HEK293 (cell line): ENCODE results near the gene FAM118B.

Experiments used
- PRDM1 ChIP-seq: fragments of 450-650 bp; formaldehyde crosslinking; IDR thresholded peaks from 2 replicates; pipeline ENCODE4; 2016; ENCODE audit warnings: missing biosample characterization, missing genetic modification characterization
- ZBTB8A ChIP-seq: fragments of 450-650 bp; formaldehyde crosslinking; IDR thresholded peaks from 2 replicates; pipeline ENCODE4 v1.5.1; 2016; ENCODE audit warnings: missing biosample characterization, missing genetic modification characterization
- ZNF23 ChIP-seq: fragments of 450-650 bp; formaldehyde crosslinking; IDR thresholded peaks from 2 replicates; pipeline ENCODE4 v1.5.1; 2016; ENCODE audit warnings: missing biosample characterization, missing genetic modification characterization, borderline replicate concordance
- ZNF530 ChIP-seq: fragments of 450-650 bp; formaldehyde crosslinking; IDR thresholded peaks from 2 replicates; pipeline ENCODE4 v1.5.1; 2016; ENCODE audit warnings: low read depth, missing biosample characterization, missing genetic modification characterization
- TF ChIP-seq, protein P1 (sequence below): fragments of 450-650 bp; formaldehyde crosslinking; IDR thresholded peaks from 2 replicates; pipeline ENCODE4 v1.5.1; 2016; ENCODE audit warnings: missing biosample characterization, missing genetic modification characterization
- TF ChIP-seq, protein P2 (sequence below): fragments of 450-650 bp; formaldehyde crosslinking; IDR thresholded peaks from 2 replicates; pipeline ENCODE4 v1.5.1; 2017; ENCODE audit warnings: missing biosample characterization, missing genetic modification characterization

DNA sequence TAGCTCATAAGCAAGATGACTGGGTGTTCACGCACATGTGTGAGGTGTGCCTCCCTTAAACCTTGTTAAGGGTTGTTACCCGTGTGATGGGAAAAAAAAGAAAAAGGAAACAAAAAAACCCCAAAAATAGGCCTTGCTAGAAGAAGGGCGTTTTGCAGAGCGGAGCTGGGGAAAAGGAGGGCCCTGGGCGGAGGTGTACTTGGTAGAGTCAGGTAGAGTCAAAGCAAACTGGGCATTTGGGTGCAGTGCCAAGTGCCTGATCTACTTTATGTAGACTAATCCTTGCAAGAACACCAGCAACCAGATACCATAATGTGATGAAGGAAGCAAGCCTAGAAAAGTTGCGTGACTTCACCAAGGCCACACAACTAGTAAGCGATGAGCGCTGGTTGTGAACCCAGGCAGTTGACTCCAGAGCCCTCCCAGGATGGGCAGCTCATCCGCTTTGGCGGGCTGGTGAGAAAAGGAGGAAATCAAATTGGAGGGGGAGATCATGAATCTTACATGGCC, 70.1 kb downstream of the FAM118B start:
- TF ChIP-seq, protein P1, sequence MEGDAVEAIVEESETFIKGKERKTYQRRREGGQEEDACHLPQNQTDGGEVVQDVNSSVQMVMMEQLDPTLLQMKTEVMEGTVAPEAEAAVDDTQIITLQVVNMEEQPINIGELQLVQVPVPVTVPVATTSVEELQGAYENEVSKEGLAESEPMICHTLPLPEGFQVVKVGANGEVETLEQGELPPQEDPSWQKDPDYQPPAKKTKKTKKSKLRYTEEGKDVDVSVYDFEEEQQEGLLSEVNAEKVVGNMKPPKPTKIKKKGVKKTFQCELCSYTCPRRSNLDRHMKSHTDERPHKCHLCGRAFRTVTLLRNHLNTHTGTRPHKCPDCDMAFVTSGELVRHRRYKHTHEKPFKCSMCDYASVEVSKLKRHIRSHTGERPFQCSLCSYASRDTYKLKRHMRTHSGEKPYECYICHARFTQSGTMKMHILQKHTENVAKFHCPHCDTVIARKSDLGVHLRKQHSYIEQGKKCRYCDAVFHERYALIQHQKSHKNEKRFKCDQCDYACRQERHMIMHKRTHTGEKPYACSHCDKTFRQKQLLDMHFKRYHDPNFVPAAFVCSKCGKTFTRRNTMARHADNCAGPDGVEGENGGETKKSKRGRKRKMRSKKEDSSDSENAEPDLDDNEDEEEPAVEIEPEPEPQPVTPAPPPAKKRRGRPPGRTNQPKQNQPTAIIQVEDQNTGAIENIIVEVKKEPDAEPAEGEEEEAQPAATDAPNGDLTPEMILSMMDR = no peak
- TF ChIP-seq, protein P2, sequence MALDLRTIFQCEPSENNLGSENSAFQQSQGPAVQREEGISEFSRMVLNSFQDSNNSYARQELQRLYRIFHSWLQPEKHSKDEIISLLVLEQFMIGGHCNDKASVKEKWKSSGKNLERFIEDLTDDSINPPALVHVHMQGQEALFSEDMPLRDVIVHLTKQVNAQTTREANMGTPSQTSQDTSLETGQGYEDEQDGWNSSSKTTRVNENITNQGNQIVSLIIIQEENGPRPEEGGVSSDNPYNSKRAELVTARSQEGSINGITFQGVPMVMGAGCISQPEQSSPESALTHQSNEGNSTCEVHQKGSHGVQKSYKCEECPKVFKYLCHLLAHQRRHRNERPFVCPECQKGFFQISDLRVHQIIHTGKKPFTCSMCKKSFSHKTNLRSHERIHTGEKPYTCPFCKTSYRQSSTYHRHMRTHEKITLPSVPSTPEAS = no peak
- TF ChIP-seq ZNF530 (tag by site-specific recombination) = no peak
- TF ChIP-seq ZNF23 (tag by site-specific recombination) = no peak
- no peak for TF ChIP-seq PRDM1 (tag by site-specific recombination)
- TF ChIP-seq ZBTB8A = no peak
